Pons (tissue), 1 donor: ENCODE results near the gene GBF1.
"Not testable (repeated sequence)": the region's sequence is repeated elsewhere in the genome, so short reads cannot be mapped to it uniquely, and the experiment has no call there.

Experiments used
- DNase-seq: peaks from one replicate; pipeline ENCODE4 v3.0.0-alpha.2; 2016; ENCODE audit warnings: low spot score

The GBF1 gene

DNA sequence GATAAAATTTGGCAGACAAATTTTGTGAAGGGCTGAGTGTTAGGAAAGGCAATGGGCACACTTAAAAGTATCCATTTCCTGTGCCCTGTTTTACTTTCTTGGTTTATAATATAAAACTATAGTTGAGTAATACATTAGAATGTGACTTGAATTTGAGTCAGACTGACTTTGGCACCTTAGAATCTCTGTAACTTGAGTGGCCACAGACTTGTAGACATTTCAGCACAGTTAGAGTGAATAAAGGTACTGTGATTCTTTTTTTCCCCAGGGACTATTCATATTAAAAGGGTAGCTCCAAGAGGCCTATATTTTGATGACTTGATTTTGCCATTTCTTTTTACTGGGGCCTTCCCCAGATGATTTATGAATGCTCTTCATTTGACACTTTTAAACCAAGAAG is 22.4 kb downstream of the GBF1 start:
- no peak for DNase-seq

DNA sequence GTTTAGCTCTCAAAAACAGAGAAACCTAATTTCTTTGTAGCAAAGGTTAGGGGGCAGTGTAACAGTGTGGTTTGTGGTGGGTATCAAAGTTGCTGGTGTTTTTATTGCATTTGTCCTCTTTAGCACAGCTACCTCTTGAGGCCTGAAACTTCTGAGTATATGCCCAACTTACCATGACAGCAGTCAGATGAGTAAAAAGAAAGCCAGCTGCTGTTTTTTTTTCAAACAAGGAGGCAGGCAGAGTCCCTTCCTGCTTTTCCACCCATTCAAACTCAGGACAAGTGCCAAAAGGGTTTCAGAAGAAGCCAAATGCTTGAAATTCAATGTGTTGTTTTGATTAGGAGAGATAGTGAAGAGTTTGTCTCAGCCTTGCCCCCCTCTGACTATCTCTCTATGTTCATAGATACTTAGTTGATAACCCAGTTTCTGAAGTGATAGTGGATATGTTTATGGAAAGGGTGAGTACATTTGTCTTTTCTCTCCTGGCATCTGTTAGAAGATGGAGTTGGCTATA is 23.1 kb downstream of the GBF1 start:
- no peak for DNase-seq

DNA sequence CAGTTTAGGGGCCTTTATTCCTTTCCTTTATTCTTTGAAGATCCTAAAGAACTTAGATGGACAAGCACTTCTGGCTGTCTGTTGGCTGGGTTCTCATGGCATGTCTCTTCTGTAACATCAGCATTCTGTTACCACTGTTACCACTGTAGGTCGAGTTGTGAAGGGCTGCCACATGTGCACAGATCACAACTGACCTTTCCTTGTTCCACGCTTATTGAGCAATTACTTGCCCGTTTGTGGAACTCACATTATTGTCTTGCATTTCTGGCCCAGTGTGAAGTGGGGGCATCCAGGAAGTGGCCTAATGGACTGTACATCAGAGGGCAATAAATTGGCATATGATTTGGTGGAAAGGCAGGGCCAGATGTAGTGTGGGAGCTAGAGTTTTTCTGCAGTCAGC is 23.7 kb downstream of the GBF1 start:
- DNase-seq = no peak

DNA sequence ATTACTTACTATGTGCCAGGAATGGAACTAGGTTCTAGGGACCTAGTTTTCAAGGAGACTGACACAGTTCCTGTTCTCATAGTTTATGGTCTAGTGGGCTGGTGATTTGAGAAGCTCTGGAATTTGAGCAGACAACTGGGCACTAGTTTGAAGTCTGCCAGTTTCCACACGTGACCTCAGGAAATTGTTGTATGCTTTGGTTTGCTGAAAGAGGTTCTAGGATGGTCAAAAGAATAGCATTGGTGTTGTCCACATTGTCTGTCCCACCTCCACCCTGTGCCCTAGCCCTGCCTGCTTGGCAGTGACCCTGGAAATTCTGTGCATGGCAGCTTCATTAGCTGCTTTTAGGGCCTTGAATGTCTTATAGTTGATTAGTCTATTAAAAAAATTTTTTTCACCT is 28.7 kb downstream of the GBF1 start:
- no peak for DNase-seq

DNA sequence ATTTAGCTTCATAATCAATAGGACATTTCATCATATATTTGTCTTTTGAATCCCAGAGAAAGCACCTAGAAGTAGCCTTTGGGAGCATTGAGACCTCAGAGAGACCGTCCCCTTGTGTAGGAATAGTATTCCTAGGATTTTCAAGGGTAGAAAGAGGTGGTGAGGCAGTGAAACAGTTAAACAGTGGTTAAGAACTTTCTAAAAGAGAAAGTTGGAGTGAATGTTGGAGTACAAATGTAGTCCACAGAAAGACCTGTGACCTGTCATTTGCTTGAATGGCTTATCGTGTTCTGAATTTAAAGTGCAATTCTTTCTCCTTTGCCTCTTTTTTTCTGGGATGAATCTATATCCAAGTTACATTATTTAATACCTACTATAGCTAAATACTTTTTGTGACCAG is 30.0 kb downstream of the GBF1 start:
- no peak for DNase-seq

DNA sequence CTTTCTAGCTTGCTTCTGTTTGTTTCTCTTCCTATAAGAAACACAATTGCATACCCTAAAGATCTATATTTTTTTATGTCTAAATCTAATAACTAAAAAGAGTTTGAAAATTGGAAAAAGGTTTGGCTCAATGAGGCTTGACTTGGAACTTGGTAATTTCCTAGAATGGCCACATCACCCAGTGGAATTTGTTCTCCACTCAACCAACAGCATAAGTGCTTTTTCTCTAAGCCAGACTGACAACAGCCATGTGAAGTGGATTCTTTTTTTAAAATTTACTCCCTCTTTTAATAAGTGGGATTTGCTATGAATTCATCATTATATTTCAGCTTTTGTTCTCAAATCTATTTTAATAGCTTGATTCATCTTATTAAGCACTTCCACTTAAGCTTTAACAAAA is 33.8 kb downstream of the GBF1 start:
- DNase-seq = no peak

DNA sequence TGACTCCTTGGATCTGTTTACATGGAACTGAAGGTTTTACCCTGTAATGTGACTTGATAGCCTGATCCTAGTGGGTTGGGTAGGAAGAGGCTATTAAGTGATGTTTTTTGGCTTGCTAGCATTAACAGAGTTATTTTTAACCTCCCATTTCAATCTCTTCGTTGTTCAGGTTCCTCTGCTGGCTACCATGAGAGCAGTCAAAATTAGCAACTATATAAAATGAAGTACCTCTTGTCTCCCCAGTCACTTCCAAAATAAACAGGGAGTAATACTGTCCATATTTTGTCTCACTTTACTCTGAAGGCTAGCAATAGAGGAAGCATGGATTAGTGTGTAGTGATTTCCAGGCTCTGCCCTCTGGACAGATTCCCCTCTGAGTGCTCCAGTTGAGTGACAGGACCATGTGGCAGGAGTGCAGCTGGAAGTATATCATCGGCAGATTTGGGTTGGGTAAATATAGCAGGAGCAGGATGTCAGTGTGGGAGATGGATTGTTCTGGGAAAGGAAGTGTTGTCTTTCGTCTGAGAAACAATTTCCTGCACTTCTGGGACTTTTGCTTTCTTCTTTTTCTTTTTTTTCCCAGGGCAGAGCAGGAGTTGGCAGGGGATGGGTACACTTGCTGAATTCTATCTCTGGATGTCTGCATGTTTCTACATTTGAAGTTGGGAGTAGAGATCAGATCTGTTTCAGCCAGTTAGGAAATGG is 35.2 kb downstream of the GBF1 start:
- DNase-seq = peak; percentile 12

DNA sequence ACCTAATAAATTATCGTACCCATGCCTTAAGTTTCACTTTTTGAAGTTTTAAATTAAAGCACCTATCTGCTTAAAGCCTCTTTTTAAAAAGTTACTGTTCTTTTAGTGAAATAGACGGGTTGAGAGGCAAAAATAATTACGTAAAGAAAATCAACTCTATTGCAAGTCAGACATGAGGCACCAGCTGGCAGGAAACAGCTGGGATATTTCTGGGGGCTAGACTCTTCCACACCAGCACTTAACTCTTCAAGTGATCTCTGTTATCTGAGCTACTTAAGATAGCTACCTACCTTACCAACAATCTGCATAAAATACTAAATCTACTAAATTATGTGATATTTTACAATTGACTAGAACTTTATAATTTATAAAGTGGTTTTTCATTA is 35.8 kb downstream of the GBF1 start:
- no peak for DNase-seq

DNA sequence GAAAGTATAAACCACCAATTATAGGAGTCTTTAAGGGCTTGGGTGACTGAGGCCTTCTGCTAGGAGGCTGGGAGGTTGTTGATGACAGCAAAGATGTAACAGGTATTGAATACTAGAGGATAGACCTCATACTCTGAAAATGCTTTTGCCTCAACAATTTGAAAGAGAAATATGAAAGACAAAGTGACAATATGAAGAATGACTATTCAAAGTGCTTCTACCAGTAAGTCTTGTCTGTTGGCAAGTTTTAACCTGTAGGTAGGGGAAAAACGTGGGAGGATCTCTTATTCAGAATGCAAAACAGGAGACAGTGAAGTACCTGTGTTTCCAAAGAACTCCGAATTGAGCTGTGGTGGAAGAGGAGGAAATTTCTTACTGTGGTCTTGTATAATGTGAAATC is 38.2 kb downstream of the GBF1 start:
- DNase-seq = no peak

DNA sequence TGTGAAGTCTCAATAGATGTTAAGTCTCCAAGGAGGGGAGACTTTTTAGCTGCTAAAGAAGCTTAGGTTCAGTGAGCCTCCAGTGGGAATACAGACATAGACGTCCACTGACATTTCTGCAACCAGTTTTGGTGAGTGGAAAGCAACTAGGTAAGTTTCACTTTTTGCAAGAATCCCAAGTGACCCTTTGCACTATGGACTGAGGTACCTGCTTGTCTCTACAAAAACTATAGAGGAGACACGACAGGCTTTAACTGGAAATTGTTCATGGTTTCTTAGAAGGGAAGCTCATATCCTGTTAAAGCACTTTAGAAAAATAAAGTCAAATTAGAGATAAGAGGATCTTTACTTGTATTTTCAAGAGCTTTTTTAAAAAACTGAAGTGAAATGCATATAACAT is 38.6 kb downstream of the GBF1 start:
- DNase-seq = no peak

DNA sequence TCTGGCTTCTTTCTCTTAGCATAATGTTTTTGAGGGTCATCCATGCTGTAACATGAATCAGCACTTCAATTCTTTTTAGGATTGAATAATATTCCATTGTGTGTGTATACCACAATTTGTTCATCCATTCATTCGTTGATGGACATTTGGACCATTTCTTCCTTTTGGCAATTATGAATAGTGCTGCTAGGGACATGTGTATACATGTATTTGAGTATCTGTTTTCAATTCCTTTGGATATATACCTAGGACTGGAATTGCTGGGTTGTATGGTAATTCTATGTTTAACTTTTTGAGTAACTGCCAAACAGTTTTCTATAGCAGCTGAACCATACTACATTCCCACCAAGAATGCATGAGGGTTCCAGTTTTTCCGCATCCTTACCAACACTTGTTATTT is 39.2 kb downstream of the GBF1 start:
- no peak for DNase-seq

DNA sequence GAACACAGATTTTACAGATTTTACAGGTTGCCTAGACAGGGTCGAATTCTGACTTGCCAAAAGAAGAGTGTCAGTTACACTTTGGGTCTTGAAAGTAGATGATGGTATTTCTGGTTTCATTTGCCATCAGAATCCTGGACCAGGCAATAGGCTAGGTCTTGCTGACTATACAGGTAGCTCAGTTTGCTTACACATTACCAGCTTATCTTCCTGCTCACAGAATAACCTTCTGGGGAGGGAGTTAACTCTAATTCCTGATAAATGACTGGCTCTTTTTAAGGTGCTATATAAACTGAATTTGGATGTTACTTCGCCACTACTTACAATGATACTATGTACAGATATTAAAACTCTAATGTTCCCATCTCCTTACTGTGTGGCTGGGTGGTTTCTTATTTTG is 39.8 kb downstream of the GBF1 start:
- DNase-seq = no peak

DNA sequence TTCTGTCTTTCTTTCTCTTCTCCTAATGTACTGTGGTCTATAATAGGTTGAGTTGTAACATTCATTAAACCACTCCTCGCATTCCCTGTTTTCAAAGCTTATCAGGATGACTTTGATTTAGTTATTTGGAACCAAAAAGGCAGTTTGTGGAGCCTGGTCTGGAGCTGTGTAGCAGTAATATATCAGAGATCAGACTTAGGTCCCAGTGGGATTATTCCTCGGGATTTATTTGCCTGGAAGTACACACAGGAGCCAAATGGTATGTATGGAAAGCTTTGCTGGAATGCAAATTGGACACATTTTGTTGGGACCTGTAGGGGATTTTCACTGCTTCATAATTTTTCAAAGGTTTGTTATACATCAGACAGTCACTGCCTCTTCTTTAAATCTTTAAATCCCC is 40.9 kb downstream of the GBF1 start:
- DNase-seq = no peak

DNA sequence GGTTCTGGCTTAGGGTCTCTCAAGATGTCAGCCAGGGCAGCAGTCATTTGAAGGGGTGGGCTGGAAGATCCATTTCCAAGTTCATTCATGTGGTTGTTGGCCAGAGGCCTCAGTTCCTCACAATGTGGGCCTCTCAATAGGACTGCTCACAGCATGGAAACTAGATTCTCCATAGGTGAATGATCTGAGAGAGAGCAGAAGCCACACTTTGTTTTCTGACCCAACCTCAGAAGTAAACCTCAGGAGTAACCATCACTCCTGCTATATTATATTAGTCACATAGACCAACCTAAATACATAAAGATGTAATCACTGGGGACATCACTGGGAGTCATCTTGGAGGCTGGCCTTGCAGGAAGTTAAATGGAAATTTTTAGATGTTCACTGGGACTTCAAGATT is 42.2 kb downstream of the GBF1 start:
- no peak for DNase-seq

DNA sequence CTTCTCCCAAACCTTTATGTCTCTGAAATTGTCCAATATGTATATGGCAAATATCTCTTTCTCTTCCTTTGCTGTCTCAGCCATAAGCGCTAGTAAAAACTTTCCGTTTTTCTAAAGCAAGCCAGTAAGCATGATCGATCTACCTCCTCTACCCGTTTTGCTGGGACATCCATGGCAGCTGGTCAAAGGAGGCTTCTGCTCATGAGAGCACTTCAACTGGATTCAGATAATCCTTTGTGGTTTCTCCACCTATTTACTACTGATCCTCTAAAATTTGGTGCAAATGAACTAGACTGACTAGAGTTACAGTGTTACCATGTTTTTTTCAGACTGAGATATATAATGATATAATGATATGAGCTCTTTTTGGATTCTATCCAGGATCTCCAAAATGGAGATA is 42.7 kb downstream of the GBF1 start:
- no peak for DNase-seq

DNA sequence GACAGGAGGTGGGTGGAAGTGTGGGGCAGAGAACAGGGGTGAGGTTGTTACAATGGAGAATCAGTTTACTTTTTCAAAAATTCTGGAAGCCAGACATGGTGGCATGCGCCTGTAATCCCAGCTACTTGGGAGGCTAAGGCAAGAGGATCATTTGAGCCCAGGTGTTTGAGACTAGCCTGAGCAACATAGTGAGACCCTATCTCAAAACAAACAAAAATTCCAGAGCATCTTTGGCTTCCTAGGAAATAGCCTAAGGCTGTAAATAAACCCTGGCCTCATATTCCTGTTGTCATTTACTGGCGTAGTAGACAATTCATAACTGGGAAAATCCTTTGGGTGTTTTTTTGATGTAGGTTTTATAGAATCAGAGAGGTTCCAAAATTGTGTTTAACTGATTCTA is 44.0 kb downstream of the GBF1 start:
- DNase-seq = no peak

DNA sequence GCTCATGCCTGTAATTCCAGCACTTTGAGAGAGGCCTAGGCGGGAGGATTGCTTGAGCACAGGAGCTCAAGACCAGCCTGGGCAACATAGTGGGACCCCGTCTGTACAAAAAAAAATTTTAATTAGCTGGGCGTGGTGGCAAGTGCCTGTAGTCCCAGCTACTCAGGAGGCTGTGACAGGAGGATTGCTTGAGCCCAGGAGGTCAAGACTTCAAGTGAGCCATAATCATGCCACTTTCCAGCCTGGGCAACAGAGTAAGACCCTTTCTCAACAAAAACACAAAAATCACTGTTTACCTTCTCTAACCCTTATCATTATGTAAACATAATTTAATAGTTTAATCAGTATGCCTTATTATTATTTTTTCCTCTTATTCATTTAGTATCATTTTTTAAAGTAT is 44.5 kb downstream of the GBF1 start:
- no peak for DNase-seq

DNA sequence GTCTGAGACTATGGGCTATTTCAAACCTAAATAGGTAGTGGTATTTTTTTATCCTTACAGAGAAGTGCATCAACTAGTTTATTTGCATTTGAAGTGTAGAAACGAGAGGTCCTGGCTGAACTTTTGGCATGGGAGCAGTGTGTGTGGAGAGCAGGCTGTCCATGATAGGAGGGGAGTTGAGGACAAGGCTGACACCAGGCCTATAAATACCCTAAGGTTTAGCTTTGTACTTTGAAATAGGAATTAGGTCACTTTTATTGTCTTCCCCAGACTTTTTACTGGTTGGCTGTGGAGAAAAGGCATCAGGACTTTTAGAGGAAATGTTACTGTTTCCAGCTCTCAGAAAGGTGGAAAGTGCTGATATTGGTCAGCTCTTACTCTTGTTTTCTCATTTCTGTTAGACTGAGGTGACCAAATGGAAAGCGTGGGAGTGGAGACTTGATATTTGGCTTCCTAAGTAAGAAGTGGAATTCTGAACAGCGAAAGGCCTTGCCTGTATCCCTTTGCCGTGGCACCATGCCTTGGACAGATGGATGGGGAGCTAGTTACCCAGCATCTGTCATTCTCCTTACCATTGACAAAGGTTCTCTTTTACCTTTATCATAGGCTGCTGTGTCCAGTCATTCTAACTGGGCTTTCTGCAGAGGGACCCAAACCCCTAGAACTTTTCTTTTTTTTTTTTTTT is 46.0 kb downstream of the GBF1 start:
- no peak for DNase-seq

DNA sequence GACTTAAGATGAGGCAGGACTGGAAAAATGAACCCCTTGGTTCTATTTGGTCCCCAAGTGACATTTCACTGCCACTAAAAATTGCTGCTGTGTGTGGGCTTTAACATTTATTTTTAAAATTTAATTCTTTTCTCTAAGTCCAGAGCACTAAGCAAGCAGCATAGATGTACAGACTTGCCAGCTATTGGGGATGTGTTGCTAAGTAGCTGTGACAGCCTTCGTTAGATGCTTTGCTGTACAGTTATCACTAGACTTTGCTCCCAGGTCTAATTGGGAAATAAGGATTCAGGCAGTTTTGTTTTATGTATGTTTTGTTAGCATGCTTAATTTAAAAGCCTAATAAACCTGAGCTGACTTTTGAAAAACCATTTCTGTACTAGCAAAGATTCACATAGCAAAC is 51.8 kb downstream of the GBF1 start:
- DNase-seq = no peak

DNA sequence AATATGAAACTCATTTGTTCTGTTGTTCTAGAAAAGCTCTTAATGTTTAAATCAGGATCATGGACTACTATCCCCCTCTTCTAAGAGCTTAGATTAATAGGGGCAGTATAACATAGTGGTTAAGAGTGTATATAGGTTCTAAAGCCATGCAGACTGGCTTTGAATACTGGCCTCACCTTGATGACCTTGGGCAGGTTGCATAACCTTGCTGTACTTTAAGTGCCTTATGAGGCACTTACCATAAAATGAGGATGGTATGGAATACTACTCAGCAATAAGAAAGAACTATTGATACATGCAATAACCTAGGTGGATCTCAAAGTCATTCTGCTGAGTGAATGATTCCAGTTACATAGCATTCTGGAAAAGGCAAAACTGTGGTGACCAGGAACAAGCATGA is 53.6 kb downstream of the GBF1 start:
- no peak for DNase-seq

DNA sequence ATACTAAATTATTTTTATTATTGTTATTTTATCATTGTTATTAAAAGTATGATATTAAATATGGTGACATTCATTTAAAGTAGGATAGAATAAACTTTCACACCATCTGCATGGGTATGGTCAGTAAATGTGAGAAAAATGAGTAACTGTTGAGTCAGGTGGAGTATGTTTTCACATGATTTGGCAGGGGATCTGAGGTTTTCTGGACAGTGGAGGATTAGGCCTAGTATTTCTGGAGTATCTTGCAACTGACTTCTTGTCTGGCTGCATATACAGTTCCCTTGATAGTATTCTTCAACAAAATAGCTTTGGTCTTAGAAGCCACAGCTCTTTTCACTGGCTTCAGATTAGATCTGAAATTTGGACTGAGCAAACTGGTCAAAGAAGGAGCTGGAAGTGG is 54.5 kb downstream of the GBF1 start:
- no peak for DNase-seq

DNA sequence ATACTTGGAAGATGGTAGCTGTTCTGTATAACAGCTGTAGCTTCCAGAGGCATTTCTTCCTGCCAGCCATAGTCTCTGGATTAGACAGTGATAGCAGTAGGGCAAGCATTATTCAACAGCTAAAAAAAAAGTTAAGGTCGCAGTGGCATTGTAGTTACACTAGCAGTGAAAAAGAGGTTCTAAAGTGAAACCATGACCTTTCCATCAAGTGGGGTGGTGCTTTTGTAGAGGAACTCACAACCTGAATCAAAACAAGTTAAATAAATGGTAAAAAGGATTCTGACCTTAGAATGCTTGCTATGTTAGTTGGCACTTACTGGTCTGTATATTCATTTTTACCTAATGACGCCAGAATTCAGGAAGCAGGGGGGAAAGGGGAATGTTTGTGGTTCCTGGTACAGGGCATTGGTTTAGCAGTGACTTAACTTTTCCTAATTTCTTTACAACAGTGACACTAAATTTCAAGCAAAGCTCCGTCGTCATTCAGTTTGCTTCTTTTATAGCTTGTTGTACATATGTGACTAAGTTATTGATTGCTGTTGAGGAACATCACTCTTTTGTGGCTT is 55.0 kb downstream of the GBF1 start:
- no peak for DNase-seq

DNA sequence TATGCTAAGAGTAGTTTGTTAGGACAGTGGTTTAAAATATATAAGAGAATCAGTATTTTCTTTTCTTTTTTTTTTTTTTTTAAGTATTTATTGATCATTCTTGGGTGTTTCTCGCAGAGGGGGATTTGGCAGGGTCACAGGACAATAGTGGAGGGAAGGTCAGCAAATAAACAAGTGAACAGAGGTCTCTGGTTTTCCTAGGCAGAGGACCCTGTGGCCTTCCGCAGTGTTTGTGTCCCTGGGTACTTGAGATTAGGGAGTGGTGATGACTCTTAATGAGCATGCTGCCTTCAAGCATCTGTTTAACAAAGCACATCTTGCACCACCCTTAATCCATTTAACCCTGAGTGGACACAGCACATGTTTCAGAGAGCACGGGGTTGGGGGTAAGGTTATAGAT is 55.6 kb downstream of the GBF1 start:
- DNase-seq = not testable (repeated sequence)

DNA sequence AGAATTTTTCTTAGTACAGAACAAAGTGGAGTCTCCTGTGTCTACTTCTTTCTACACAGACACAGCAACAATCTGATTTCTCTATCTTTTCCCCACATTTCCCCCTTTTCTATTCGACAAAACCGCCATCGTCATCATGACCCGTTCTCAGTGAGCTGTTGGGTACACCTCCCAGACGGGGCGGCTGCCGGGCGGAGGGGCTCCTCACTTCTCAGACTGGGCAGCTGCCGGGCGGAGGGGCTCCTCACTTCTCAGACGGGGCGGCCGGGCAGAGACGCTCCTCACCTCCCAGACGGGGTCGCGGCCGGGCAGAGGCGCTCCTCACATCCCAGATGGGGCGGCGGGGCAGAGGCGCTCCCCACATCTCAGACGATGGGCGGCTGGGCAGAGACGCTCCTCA is 56.0 kb downstream of the GBF1 start:
- not testable (repeated sequence) for DNase-seq
